HL-60/S4 treated with phorbol 12-myristate 13-acetate at 8.2 ng/mL for 4 days and 3 days (cell line): ENCODE measurements around the gene MAGOHB.
"Not testable (repeated sequence)": the region's sequence is repeated elsewhere in the genome, so short reads cannot be mapped to it uniquely, and the experiment has no call there.

ENCODE experiments used
- in situ Hi-C: fragments of 300-500 bp; cut with MboI; formaldehyde crosslinking; loops from 2 replicates; pipeline ENCODE4 v1.15.0; 2022; ENCODE audit warnings: low sequenced_read_pairs

The MAGOHB gene

DNA sequence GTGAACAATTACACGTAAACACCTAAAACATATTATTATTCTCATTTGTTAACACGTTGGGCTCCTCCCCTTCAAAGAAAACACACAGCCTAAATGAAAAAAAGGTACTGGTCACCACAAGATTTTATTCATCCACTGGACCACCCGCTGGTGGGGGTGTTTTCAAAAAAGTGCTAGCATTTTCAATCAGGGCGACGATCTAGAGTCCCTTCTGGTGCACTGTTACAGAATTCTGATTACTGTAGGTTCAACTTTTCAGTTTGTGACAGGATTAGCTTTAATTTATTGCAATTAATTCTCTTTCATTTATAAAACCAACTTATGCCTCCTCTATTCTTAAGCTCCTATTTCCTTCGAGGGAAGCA lies 443 bp downstream of the MAGOHB start:
- in situ Hi-C loops: no loop called here

DNA sequence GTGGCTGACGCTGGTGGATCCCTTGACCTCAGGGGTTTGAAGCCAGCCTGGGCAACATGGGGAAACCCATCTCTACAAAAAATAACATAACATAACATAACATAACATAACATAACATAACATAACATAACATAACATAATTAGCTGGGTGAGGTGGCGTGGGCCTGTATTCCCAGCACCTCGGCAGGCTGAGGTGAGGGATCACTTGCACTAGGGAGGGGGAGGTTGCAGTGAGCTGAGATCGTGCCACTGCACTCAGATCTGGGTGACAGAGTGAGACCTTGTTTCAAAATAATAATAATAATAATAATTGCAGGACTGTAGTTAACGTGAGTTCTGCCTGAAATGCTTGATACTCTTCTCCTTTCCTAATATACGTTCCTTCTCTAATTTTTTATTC lies 1.3 kb downstream of the MAGOHB start:
- in situ Hi-C loops: no loop called here

DNA sequence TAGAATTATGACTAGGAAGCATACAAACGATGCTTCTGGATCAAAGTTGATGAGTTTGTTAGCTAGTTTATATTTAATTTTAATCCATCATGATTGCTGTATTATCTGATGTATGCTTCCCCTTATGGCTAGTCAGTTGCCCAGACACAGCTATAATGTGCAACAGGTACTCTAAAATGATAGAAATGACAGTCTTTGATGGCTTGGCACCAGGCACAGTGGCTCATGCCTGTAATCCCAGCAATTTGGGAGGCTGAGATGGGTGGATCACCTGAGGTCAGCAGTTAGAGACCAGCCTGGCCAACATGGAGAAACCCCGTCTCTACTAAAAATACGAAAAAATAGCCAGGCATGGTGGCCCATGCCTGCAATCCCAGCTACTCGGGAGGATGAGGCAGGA lies 2.2 kb downstream of the MAGOHB start:
- in situ Hi-C loops: not testable (repeated sequence)

DNA sequence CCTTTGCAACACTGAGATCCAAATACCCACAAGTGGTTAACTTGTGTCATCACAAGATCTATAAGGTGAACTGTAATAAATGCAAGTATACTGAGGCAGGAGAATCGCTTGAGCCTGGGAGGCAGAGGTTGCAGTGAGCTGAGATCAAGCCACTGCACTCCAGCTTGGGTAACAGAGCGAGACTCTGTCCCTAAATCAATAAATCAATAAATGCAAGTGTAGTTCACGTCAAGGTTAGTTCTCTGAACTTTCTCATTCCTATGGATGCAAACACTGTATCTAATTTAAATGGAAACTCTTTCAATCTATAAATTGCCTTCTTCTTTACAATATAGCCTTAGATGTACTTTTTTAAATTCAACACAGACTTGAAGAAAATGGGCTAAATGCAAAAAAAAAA lies 3.2 kb downstream of the MAGOHB start:
- in situ Hi-C loops: no loop called here

DNA sequence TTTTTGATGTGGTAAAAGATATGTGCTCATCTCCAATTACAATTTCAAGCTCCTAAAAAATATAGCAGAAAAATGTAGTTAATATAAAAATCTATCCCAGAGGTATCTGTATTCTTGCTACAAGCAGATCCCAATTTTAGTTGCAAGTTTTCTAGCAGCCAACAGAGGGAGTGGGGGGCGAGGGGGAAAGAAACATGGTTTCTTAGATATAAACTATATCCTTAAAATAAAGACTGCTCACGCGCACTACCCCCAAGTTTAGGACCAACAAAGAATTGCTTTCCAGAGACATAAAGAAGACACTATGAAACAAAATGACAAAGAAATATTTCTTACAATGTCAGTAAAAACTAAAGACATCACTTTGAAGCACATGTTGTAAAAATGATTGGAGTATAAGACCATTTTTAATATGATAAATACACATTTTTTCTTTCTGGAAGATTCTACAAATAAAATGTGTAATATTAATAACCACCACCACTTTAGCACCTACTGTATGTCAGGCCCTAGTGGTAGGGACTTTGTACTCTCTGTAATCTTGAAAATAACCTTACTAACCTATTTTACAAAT lies 5.4 kb downstream of the MAGOHB start:
- in situ Hi-C loops: no loop called here

DNA sequence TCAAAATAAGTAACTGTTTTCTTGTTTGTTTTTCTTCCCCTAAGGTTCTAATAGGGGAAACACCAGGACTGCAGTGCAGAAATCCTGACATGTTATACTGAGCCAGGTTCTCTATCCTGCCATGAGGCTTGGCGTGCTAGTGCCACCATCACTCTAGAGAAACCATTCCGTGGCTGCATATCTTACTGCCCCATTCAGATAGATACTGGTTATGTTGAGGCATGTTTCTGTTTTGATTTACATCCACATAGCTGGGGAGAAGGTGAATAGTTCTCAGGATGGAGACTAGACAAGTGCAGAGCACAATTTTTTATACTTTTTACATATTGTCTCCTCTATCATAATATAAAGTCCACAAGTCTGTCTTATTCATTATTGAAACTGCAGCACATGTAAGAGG lies 11.5 kb downstream of the MAGOHB start:
- in situ Hi-C loops: no loop called here

DNA sequence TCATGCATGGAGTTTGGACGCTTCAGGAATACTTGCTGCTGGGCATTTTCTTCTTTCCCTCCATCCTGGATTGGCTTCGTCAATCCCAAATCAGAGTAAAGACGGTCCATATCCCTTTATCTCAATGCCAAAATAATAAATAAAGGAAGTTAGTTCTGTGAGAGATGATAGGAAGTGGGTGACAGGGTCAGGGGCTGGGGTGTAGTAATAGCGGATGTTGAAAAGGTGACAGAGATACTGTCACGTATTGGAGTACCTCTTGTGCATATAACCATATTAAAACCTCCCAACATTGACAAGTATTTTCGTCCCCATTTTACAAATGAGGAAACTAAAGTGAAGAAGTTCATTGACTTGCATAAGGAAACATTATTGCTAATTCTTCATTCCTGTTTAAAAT lies 12.4 kb downstream of the MAGOHB start:
- in situ Hi-C loops: no loop called here

DNA sequence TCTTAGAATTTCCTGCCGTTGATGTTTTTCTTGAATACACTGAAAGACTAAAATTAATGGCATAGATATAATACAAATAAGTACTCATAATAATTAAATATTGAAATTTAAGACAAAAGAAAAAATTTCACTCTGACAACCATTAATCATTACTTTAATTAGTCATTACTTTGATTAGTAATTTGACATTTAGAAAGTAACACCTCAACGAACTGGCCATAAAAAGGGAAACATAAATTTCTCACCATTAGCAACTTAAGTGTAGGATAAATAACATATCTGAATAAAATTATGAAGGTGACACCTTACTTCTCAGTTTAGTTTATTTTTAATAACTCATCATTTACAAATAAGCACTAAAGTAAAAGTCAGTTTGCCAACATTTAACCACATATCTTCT lies 17.5 kb downstream of the MAGOHB start:
- in situ Hi-C loops: no loop called here

DNA sequence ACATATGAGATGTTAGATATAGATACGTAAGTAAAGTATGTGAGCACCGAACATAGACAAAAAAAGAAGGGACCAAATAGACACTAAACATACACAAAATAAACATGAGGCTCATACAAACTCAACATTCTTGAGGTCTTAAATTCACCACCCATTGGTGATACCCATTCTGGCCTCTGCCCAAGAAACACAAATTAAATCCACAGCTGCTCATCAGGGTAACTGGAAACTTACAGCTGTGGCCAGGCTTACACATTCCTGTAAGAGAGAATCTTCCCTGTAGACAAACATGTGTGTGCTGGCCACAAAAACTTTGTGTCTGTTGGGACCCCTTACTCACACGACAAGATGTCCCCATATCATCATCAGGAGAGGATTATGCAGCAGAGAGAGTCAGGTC lies 22.4 kb downstream of the MAGOHB start:
- in situ Hi-C loops: no loop called here

DNA sequence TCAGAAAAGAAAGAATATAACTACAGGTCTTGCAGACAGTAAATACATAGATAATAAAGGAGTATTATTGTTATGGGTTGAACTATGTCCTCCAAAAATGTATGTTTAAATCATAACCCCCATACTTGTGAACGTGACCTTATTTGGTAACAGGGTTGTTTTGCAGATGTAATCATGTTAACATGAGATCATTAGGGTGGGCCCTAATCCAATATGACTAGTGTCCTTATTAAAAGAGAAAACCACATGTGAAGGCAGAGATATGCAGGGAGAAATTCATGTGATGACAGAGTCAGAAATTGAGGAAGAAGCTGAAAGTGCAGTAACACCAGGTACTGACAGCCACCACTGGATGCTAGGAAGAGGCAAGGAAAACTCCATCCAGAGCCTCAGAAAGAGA lies 29.0 kb downstream of the MAGOHB start:
- in situ Hi-C loops: no loop called here

DNA sequence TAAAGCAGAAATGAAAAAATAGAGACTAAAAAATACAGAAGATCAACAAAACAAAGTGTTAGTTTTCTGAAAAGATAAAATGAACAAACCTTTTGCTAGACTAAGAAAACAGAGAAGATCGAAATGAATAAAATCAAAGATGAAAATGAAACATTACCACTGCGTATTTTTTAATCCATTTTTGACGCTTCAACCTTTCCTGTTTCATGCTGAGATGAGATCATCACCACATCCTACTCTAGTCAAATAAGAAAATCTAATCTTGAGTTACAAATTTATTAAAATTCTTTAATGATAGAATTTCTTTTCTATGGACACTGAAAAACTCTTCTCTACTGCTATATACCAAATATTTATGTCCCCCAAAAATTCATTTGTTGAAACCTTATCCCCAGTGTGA lies 30.7 kb downstream of the MAGOHB start:
- in situ Hi-C loops: no loop called here

DNA sequence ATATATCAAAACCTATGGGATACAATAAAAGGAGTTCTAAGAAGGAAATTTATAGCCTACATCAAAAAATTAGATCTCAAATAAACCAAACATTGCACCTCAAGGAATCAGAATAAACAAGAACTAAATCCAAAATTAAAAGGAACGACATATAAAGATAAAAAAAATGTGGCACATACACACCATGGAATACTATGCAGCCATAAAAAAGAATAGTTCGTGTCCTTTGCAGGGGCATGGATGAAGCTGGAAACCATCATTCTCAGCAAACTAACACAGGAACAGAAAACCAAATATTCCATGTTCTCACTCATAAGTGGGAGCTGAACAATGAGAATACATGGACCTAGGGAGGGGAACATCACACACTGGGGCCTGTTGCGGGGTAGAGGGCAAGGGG lies 31.3 kb downstream of the MAGOHB start:
- in situ Hi-C loops: not testable (repeated sequence)

DNA sequence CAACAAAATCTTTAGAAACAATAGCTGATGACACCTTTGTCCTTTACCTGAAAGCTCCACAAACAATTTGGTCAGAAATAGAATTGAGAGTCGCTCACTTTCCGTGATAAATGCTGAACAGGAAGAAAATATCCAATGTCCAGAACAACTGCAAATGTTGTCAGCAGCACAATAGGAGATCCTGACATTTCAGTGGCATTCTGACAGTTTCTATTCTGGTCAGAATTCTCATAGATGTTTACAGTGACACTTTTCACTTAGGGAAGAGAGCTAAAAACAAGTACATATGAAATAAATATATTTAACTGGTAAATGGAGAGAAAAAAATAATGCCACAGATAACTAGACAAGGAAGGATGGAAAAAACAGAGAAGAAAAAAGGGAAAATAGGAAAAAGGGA lies 39.1 kb downstream of the MAGOHB start:
- in situ Hi-C loops: loop anchor here (25.0 kb wide), 2 partner anchors 212 to 337 kb away; no protein-coding TSS in a partner anchor

DNA sequence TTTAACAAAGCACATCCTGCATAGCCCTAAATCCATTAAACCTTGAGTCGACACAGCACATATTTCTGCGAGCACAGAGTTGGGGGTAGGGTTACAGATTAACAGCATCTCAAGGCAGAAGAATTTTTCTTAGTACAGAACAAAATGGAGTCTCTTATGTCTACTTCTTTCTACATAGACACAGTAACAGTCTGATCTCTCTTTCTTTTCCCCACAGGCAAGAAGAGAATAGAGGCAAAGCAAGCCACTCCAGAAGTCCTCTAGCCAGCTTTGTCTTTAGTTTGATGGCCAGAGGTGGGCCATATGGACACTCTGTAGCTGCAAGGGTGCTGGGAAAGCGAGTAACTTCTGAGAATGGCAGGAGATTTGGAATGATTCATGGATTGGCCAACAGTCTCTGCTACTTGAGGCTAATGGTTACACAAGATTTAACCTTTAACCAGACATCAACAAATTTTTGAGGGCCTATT lies 41.4 kb downstream of the MAGOHB start:
- in situ Hi-C loops: loop anchor here (25.0 kb wide), 2 partner anchors 210 to 335 kb away; no protein-coding TSS in a partner anchor

DNA sequence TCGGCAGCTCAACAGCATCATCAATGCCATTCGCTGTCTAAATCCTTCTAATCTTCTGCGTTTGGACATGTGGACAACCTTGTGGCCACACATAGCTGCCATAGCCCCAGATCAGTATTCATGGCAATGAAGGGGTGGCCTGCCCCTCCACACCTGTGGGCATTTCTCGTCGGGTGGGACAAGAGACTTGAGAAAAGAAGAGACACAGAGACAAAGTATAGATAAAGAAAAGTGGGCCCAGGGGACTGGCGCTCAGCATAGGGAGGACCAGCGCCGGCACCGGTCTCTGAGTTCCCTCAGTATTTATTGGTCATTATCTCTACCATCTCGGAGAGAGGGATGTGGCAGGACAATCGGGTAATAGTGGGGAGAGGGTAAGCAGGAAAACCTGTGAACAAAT lies 42.3 kb downstream of the MAGOHB start:
- in situ Hi-C loops: loop anchor here (25.0 kb wide), 2 partner anchors 209 to 334 kb away; no protein-coding TSS in a partner anchor

DNA sequence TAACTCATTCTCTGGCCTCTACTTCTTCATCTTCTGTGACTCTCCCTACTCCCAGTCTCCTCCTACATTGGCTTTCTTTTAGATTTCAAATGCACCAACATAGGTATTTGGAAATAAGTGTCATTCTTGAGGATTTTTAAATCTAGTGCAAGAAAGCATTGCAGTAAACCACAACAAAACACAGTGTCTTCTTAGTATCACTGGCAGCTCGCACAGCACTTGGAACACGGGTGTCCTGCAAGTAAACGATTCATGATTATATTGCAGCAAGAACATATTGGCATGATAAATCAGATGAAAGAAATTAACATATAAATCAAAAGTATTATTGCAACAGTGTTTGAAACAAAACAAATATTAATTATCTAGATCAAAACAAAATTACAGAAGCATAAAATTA lies 45.6 kb downstream of the MAGOHB start:
- in situ Hi-C loops: loop anchor here (25.0 kb wide), 2 partner anchors 206 to 331 kb away; no protein-coding TSS in a partner anchor

DNA sequence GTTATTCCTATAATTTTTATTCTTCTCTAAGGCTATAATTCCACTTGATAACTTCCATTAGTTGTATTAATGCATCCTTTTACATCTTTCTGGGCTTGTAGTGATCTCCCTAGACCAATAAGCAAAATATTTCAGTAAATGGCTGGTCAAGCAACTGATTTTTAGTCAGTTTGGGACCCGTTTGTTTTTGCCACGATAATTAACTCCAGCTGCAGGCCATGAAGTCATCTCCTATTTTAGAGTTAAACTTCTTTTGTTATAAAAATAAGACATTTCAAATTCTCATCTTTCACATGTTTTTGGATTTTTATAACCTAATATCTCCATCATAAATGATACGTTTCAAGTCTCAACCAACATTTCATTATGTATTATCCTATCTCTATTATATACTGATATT lies 49.4 kb downstream of the MAGOHB start:
- in situ Hi-C loops: loop anchor here (25.0 kb wide), 2 partner anchors 202 to 327 kb away; no protein-coding TSS in a partner anchor

DNA sequence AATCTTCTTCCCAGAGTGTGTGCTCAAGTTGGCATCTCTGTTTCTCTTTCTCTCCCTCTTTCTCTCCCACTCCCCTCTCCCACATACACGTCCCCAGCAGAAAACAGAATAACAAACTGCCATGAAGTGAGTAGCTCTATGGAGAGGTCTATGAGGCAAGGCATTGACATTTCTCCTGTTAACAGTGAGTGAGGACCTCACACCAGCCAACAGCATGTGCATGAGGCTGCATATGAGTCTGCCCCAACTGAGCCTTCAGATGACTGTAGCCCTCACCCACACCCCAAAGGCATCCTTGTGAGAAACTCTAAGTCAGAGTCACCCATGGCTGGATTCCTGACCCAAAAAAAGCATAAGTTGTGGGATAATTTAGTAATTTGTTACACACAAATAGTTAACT lies 50.4 kb downstream of the MAGOHB start:
- in situ Hi-C loops: loop anchor here (25.0 kb wide), 2 partner anchors 201 to 326 kb away; no protein-coding TSS in a partner anchor

DNA sequence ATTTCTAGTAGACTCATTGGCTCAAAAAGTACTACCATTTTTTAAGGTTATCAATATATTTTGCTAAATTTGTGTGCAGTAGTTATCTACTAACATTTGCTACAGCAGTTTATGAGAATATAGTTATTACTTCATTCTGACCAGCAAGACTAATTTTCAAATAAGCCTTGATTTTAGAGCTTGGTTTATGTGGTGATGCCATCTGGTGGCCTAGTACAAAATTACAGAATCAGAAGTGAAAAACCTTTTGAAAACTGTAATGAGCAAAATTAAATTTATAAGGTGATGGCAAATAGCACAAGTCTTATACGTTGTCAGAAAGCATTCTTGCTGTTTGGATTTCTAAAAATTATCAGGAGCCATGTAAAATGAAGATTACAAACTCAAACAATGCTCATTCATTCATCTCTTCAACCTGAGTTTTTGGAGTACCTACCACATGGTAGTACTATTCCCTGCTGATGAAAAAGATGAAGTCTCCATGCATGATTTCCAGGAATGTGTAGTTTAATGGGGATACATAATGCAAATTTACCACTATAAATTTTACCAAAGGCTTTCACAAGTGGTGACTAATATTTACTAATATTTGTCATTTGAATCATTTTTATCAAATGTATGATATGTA lies 51.0 kb downstream of the MAGOHB start:
- in situ Hi-C loops: loop anchor here (25.0 kb wide), 2 partner anchors 200 to 325 kb away; no protein-coding TSS in a partner anchor

DNA sequence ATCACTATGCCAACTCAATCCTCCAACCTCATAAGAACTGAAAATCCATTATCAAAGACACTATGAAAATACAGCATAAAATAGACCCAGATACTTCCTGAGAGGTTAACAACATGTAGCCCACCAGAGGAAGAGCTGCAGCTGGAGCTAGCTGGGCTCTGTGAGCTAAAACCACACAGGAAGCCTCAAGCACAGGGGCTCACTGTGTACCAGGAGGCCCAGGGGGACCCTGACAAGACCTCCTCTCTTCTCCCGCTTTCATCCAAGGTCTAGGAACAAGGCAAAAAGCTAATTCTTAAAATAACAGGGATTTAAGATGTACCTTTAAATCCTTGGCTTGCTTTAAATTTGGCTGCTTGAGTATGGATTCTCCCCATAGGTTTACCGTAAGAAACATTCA lies 54.2 kb downstream of the MAGOHB start:
- in situ Hi-C loops: loop anchor here (25.0 kb wide), 2 partner anchors 197 to 322 kb away; no protein-coding TSS in a partner anchor

DNA sequence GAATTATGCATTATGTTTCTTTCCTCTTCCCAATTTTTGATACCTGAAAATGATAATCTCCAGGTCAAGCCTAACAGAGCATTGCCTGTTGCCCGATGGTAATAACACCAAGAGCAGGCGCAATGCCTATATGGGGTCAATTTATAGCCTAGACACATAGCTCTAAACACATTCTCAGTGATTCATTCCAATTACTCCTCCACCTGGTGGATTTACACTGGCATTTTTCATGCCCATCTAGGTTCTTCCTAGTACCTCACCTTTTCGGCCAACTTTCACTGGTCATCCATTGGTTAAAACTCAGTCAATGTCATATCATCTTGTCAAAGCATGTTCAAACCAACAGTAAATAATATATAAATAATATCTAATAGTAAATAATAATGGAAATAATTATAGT lies 54.6 kb downstream of the MAGOHB start:
- in situ Hi-C loops: loop anchor here (25.0 kb wide), 2 partner anchors 196 to 321 kb away; no protein-coding TSS in a partner anchor

DNA sequence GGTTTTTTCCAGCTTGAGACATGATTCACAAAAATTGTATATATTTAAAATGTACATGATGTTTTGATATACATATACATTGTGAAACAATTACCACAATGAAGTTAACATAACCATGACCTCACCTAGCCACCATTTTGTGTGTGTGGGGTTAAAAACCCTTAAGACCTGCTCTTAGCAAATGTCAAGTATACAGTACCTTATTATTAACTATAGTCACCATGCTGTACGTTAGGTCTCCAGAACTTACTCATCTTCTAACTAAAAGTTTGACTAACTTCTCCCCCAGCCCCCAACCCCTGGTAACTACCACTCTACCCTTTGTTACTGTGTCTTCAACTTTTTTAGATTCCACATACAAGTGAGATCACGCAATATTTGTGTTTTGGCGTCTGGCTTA lies 55.1 kb downstream of the MAGOHB start:
- in situ Hi-C loops: loop anchor here (25.0 kb wide), 2 partner anchors 196 to 321 kb away; no protein-coding TSS in a partner anchor
